Upper lobe of left lung (tissue), 4 donors: ENCODE data around the gene MPEG1.

Source experiments
- EP300 ChIP-seq, 4 donors: sonication (generic); formaldehyde crosslinking; IDR thresholded peaks; one replicate each; pipeline ENCODE4 v1.5.1; 2017; ENCODE audit warnings: antibody characterized with exemption in 4 of 4, control low read depth in 2 of 4
- POLR2A ChIP-seq, 4 donors: fragments of 450-650 bp; IDR thresholded peaks; one replicate each; pipeline ENCODE4 v1.5.1; 2016 to 2017; ENCODE audit warnings: antibody characterized with exemption in 4 of 4, mild to moderate bottlenecking in 2 of 4
- TF ChIP-seq, protein P1 (sequence below), 6 experiments: fragments of 450-650 bp in 4 of 6; fragments of 200-600 bp in 2 of 6; sonication (generic) in 2 of 6; IDR thresholded peaks; one replicate each; pipeline ENCODE4 v1.5.1; 2016 to 2019; ENCODE audit warnings: antibody characterized with exemption in 6 of 6

DNA sequence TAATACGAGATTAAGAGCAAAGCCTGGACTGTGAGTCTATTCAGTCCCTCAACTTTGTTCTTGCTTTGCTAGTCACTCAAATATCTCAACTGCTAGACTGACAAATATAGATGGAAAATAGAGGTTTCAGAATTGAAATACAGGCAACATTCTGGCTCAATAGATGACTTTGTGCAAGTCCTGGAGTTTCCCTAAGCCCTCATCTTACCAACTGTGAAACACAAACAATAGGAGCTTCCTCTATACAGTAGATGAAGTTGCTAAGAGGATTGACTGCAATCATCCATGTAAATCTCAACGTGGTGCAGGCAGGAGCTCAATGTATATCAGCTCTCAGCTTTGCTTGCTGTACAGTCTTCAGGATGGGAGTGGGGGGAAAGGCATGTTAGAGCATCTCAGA lies 6.2 kb upstream of the MPEG1 start:
- TF ChIP-seq, protein P1, sequence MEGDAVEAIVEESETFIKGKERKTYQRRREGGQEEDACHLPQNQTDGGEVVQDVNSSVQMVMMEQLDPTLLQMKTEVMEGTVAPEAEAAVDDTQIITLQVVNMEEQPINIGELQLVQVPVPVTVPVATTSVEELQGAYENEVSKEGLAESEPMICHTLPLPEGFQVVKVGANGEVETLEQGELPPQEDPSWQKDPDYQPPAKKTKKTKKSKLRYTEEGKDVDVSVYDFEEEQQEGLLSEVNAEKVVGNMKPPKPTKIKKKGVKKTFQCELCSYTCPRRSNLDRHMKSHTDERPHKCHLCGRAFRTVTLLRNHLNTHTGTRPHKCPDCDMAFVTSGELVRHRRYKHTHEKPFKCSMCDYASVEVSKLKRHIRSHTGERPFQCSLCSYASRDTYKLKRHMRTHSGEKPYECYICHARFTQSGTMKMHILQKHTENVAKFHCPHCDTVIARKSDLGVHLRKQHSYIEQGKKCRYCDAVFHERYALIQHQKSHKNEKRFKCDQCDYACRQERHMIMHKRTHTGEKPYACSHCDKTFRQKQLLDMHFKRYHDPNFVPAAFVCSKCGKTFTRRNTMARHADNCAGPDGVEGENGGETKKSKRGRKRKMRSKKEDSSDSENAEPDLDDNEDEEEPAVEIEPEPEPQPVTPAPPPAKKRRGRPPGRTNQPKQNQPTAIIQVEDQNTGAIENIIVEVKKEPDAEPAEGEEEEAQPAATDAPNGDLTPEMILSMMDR (IDR thresholded peaks at IDR 0.05) = no peak
- TF ChIP-seq POLR2A (IDR thresholded peaks at IDR 0.05) = no peak
- no peak for TF ChIP-seq EP300 (IDR thresholded peaks at IDR 0.05)
